ENCODE data around the gene CASTOR1. TPM values are rescaled to one million over a fixed set of nuclear protein-coding genes. Genes with fewer than 3 reads are reported as not detected.

Gene CASTOR1
- total RNA-seq, 1 donor from 2014 or later, result 17.2 TPM

- H3K27me3 Mint-ChIP-seq (ENCODE audit: unreplicated experiment), result no peaks in the 10 kb centered on the region
- H3K9me3 Mint-ChIP-seq (ENCODE audit: unreplicated experiment), result no peaks in the 10 kb centered on the region
- H3K4me1 Mint-ChIP-seq (ENCODE audit: unreplicated experiment), result no peaks in the 10 kb centered on the region
- H3K4me3 Mint-ChIP-seq (ENCODE audit: unreplicated experiment), result no peak overlapping the region
- no peak overlapping the region for H3K27ac Mint-ChIP-seq (ENCODE audit: unreplicated experiment)
- peaks cover 57% of the 10 kb centered on the region for H3K36me3 Mint-ChIP-seq (ENCODE audit: low read depth, unreplicated experiment)
- DNase-seq (ENCODE audit: low spot score), result no peak
- no peak for TF ChIP-seq CTCF (IDR thresholded peaks at IDR 0.05; ENCODE audit: unreplicated experiment)
These were observed 45.9 kb upstream of the CASTOR1 start for GRCh38 chr22:30335236-30335635.

- Mint-ChIP-seq H3K36me3 (ENCODE audit: low read depth, unreplicated experiment) (peaks cover 52% of the 10 kb centered on the region), H3K27me3 (ENCODE audit: unreplicated experiment) (no peaks in the 10 kb centered on the region), H3K9me3 (ENCODE audit: unreplicated experiment) (no peaks in the 10 kb centered on the region), H3K27ac (ENCODE audit: unreplicated experiment) (no peak overlapping the region), H3K4me3 (ENCODE audit: unreplicated experiment) (no peak overlapping the region), H3K4me1 (ENCODE audit: unreplicated experiment) (no peaks in the 10 kb centered on the region)
- TF ChIP-seq CTCF (IDR thresholded peaks at IDR 0.05; ENCODE audit: unreplicated experiment), result no peak
- DNase-seq (ENCODE audit: low spot score), result no peak
These were observed 45.3 kb upstream of the CASTOR1 start for GRCh38 chr22:30334646-30335045.

GRCh38 chr22:30333707-30334087 lies 44.4 kb upstream of the CASTOR1 start:
- Mint-ChIP-seq H3K27me3 (ENCODE audit: unreplicated experiment) (no peaks in the 10 kb centered on the region), H3K27ac (ENCODE audit: unreplicated experiment) (no peak overlapping the region), H3K9me3 (ENCODE audit: unreplicated experiment) (no peaks in the 10 kb centered on the region), H3K36me3 (ENCODE audit: low read depth, unreplicated experiment) (peaks cover 45% of the 10 kb centered on the region), H3K4me3 (ENCODE audit: unreplicated experiment) (no peak overlapping the region), H3K4me1 (ENCODE audit: unreplicated experiment) (no peaks in the 10 kb centered on the region)
- no peak for DNase-seq (ENCODE audit: low spot score)
- no peak for TF ChIP-seq CTCF (IDR thresholded peaks at IDR 0.05; ENCODE audit: unreplicated experiment)

GRCh38 chr22:30332994-30333706 lies 43.8 kb upstream of the CASTOR1 start:
- H3K27ac Mint-ChIP-seq (ENCODE audit: unreplicated experiment), result no peak overlapping the region
- H3K4me3 Mint-ChIP-seq (ENCODE audit: unreplicated experiment), result no peak overlapping the region
- H3K36me3 Mint-ChIP-seq (ENCODE audit: low read depth, unreplicated experiment), result peaks cover 42% of the 10 kb centered on the region
- no peaks in the 10 kb centered on the region for H3K27me3 Mint-ChIP-seq (ENCODE audit: unreplicated experiment)
- H3K9me3 Mint-ChIP-seq (ENCODE audit: unreplicated experiment), result no peaks in the 10 kb centered on the region
- DNase-seq (ENCODE audit: low spot score), result no peak
- no peak for TF ChIP-seq CTCF (IDR thresholded peaks at IDR 0.05; ENCODE audit: unreplicated experiment)
- H3K4me1 Mint-ChIP-seq (ENCODE audit: unreplicated experiment), result no peaks in the 10 kb centered on the region

GRCh38 chr22:30332551-30332950 lies 43.2 kb upstream of the CASTOR1 start:
- H3K27ac Mint-ChIP-seq (ENCODE audit: unreplicated experiment), result no peak overlapping the region
- peaks cover 36% of the 10 kb centered on the region for H3K36me3 Mint-ChIP-seq (ENCODE audit: low read depth, unreplicated experiment)
- H3K27me3 Mint-ChIP-seq (ENCODE audit: unreplicated experiment), result peaks cover under 1% of the 10 kb centered on the region
- no peaks in the 10 kb centered on the region for H3K9me3 Mint-ChIP-seq (ENCODE audit: unreplicated experiment)
- no peak overlapping the region for H3K4me3 Mint-ChIP-seq (ENCODE audit: unreplicated experiment)
- no peak for DNase-seq (ENCODE audit: low spot score)
- no peak for TF ChIP-seq CTCF (IDR thresholded peaks at IDR 0.05; ENCODE audit: unreplicated experiment)
- no peaks in the 10 kb centered on the region for H3K4me1 Mint-ChIP-seq (ENCODE audit: unreplicated experiment)
